ENCODE data around the gene JAK1. TPM values are rescaled to one million over a fixed set of nuclear protein-coding genes. Genes with fewer than 3 reads are reported as not detected.
A peak's percentile ranks its signal among the peaks of the same experiment; 100 is the strongest.

JAK1 gene
- total RNA-seq, 4 donors from 2014 or later, result 121 to 241 (median 165) TPM

GRCh38 chr1:64882574-64883255, 83.6 kb downstream of the JAK1 start:
- no peak overlapping the region for H3K27ac ChIP-seq
- no peaks in the 10 kb centered on the region for H3K9me3 ChIP-seq
- H3K27me3 ChIP-seq, result no peaks in the 10 kb centered on the region
- no peak for DNase-seq
- TF ChIP-seq POLR2A (IDR thresholded peaks at IDR 0.05) (no peak), CTCF (IDR thresholded peaks at IDR 0.05 in 4 of 5, conservative IDR thresholded peaks at IDR 0.05 in 1 of 5) (no peak)
- H3K4me1 ChIP-seq, result peaks cover 21 to 23% of the 10 kb centered on the region in 2 donors
- intact Hi-C loops (cut with DNase I; ENCODE audit: low total_unique reads), result no loop called here
- H3K36me3 ChIP-seq, result peaks cover 0 to 38% of the 10 kb centered on the region in 2 donors
- no peak for ATAC-seq
- H3K4me3 ChIP-seq, result no peak overlapping the region
- in situ Hi-C loops (cut with MboI; ENCODE audit: low sequenced_read_pairs in 4 of 4), result no loop called here

- ATAC-seq (no peak), DNase-seq (no peak)
- peaks cover 16 to 19% of the 10 kb centered on the region in 2 donors for H3K4me1 ChIP-seq
- no peak overlapping the region for H3K27ac ChIP-seq
- no peaks in the 10 kb centered on the region for H3K9me3 ChIP-seq
- in situ Hi-C loops (cut with MboI; ENCODE audit: low sequenced_read_pairs in 4 of 4) (no loop called here), intact Hi-C loops (cut with DNase I; ENCODE audit: low total_unique reads) (no loop called here)
- peaks cover 0 to 46% of the 10 kb centered on the region in 2 donors for H3K36me3 ChIP-seq
- no peaks in the 10 kb centered on the region for H3K27me3 ChIP-seq
- no peak for TF ChIP-seq CTCF (IDR thresholded peaks at IDR 0.05 in 4 of 5, conservative IDR thresholded peaks at IDR 0.05 in 1 of 5)
- TF ChIP-seq POLR2A (IDR thresholded peaks at IDR 0.05), result no peak
- no peak overlapping the region for H3K4me3 ChIP-seq
Observed at GRCh38 chr1:64881281-64881680, 85.1 kb downstream of the JAK1 start.

- TF ChIP-seq POLR2A (IDR thresholded peaks at IDR 0.05), result no peak
- TF ChIP-seq CTCF (IDR thresholded peaks at IDR 0.05 in 4 of 5, conservative IDR thresholded peaks at IDR 0.05 in 1 of 5), result no peak
- Histone ChIP-seq H3K36me3 (peaks cover 0 to 51% of the 10 kb centered on the region in 2 donors), H3K4me1 (peaks cover 16 to 27% of the 10 kb centered on the region in 2 donors)
Observed at GRCh38 chr1:64880449-64880848, 85.9 kb downstream of the JAK1 start.

GRCh38 chr1:64878931-64879611, 87.3 kb downstream of the JAK1 start:
- no peak for ATAC-seq
- intact Hi-C loops (cut with DNase I; ENCODE audit: low total_unique reads) (no loop called here), in situ Hi-C loops (cut with MboI; ENCODE audit: low sequenced_read_pairs in 4 of 4) (no loop called here)

More at GRCh38 chr1:64880449-64880848, 85.9 kb downstream of the JAK1 start:
- Histone ChIP-seq H3K9me3 (no peaks in the 10 kb centered on the region), H3K4me3 (no peak overlapping the region), H3K27me3 (no peaks in the 10 kb centered on the region), H3K27ac (peak overlapping the region in 2 of 4 donors; percentile 7 to 27)
- ATAC-seq (no peak), DNase-seq (no peak)
- in situ Hi-C loops (cut with MboI; ENCODE audit: low sequenced_read_pairs in 4 of 4), result no loop called here
- intact Hi-C loops (cut with DNase I; ENCODE audit: low total_unique reads), result no loop called here

More at GRCh38 chr1:64878931-64879611, 87.3 kb downstream of the JAK1 start:
- no peak overlapping the region for H3K4me3 ChIP-seq
- H3K4me1 ChIP-seq, result peaks cover 28 to 35% of the 10 kb centered on the region in 2 donors
- no peak for DNase-seq
- TF ChIP-seq CTCF (IDR thresholded peaks at IDR 0.05 in 4 of 5, conservative IDR thresholded peaks at IDR 0.05 in 1 of 5) (no peak), POLR2A (IDR thresholded peaks at IDR 0.05) (no peak)
- no peaks in the 10 kb centered on the region for H3K27me3 ChIP-seq
- H3K36me3 ChIP-seq, result peaks cover 0 to 50% of the 10 kb centered on the region in 2 donors
- no peaks in the 10 kb centered on the region for H3K9me3 ChIP-seq
- peak overlapping the region; percentile 6 to 61 (median 34) for H3K27ac ChIP-seq

Data from gastrocnemius medialis (tissue), 4 donors.